Left ventricle myocardium inferior (tissue), 1 donor: Measurements from ENCODE around the gene DNAAF2. TPM values are rescaled to one million over a fixed set of nuclear protein-coding genes. Genes with fewer than 3 reads are reported as not detected.
A peak's percentile ranks its signal among the peaks of the same experiment; 100 is the strongest.

Experiments used
- DNase-seq: peaks from one replicate; pipeline ENCODE4 v3.0.0-alpha.2; 2020
- H3K27ac ChIP-seq: fragments of 200-600 bp; replicated peaks from 2 replicates; pipeline ENCODE4 v1.8.0; 2021
- H3K27me3 ChIP-seq: fragments of 200-600 bp; 2 replicates; pipeline ENCODE4 v1.8.0; 2021; ENCODE audit warnings: low read depth
- H3K36me3 ChIP-seq: fragments of 200-600 bp; 2 replicates; pipeline ENCODE4 v1.8.0; 2021
- H3K4me1 ChIP-seq: fragments of 200-600 bp; 2 replicates; pipeline ENCODE4 v1.8.0; 2021
- H3K4me3 ChIP-seq: fragments of 200-600 bp; 2 replicates; pipeline ENCODE4 v1.8.0; 2021; ENCODE audit warnings: mild to moderate bottlenecking, moderate library complexity
- H3K9me3 ChIP-seq: fragments of 200-600 bp; replicated peaks from 2 replicates; pipeline ENCODE4 v1.8.0; 2021
- intact Hi-C: fragments of 100-400 bp; cut with micrococcal nuclease; formaldehyde crosslinking; loops from one replicate; pipeline ENCODE4 v1.11.0; 2022
- total RNA-seq: library from RNA; stranded (reverse); fragmentation: NEBNext Ultra II Directional; extraction: Animal tissue kit (Norgen Biotek cat#: 25700); gene quantifications from one replicate; pipeline ENCODE4 v1.2.1, GENCODE V29; 2021
- TF ChIP-seq, protein P1 (sequence below): fragments of 200-600 bp; IDR thresholded peaks from 2 replicates; pipeline ENCODE4 v1.8.0; 2021; ENCODE audit warnings: antibody characterized with exemption, mild to moderate bottlenecking, borderline replicate concordance
- donor health status: DM: no; HTN: yes; CAD: no; lungs with severe emphysema.

DNAAF2 gene
- total RNA-seq, 1 donor from 2014 or later, result 6.2 TPM

GRCh38 chr14:49623941-49624839 is 10.9 kb downstream of the DNAAF2 start:
- Histone ChIP-seq H3K4me1 (peaks cover 49% of the 10 kb centered on the region), H3K27ac (no peak overlapping the region), H3K4me3 (no peak overlapping the region), H3K9me3 (no peaks in the 10 kb centered on the region), H3K27me3 (no peaks in the 10 kb centered on the region), H3K36me3 (peaks cover 23% of the 10 kb centered on the region)
- intact Hi-C loops, result no loop called here
- DNase-seq, result no peak
- TF ChIP-seq, protein P1, sequence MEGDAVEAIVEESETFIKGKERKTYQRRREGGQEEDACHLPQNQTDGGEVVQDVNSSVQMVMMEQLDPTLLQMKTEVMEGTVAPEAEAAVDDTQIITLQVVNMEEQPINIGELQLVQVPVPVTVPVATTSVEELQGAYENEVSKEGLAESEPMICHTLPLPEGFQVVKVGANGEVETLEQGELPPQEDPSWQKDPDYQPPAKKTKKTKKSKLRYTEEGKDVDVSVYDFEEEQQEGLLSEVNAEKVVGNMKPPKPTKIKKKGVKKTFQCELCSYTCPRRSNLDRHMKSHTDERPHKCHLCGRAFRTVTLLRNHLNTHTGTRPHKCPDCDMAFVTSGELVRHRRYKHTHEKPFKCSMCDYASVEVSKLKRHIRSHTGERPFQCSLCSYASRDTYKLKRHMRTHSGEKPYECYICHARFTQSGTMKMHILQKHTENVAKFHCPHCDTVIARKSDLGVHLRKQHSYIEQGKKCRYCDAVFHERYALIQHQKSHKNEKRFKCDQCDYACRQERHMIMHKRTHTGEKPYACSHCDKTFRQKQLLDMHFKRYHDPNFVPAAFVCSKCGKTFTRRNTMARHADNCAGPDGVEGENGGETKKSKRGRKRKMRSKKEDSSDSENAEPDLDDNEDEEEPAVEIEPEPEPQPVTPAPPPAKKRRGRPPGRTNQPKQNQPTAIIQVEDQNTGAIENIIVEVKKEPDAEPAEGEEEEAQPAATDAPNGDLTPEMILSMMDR, result no peak

- no peaks in the 10 kb centered on the region for H3K27me3 ChIP-seq
- H3K36me3 ChIP-seq, result peaks cover 31% of the 10 kb centered on the region
- no peak overlapping the region for H3K27ac ChIP-seq
These were observed 11.7 kb downstream of the DNAAF2 start for GRCh38 chr14:49623387-49623786.

DNA sequence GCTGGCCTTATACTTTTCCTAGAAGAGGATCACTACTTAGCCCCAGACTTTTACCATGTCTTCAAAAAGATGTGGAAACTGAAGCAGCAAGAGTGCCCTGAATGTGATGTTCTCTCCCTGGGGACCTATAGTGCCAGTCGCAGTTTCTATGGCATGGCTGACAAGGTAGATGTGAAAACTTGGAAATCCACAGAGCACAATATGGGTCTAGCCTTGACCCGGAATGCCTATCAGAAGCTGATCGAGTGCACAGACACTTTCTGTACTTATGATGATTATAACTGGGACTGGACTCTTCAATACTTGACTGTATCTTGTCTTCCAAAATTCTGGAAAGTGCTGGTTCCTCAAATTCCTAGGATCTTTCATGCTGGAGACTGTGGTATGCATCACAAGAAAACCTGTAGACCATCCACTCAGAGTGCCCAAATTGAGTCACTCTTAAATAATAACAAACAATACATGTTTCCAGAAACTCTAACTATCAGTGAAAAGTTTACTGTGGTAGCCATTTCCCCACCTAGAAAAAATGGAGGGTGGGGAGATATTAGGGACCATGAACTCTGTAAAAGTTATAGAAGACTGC is 12.9 kb downstream of the DNAAF2 start:
- Histone ChIP-seq H3K4me3 (peak overlapping the region; percentile 84), H3K4me1 (peaks cover 60% of the 10 kb centered on the region), H3K27me3 (no peaks in the 10 kb centered on the region), H3K36me3 (peaks cover 34% of the 10 kb centered on the region), H3K27ac (no peak overlapping the region), H3K9me3 (no peaks in the 10 kb centered on the region)
- DNase-seq, result no peak
- TF ChIP-seq, protein P1, result no peak
- intact Hi-C loops, result no loop called here

More at GRCh38 chr14:49623387-49623786, 11.7 kb downstream of the DNAAF2 start:
- DNase-seq, result no peak
- no peak overlapping the region for H3K4me3 ChIP-seq
- intact Hi-C loops, result no loop called here
- H3K4me1 ChIP-seq, result peaks cover 57% of the 10 kb centered on the region
- TF ChIP-seq, protein P1, result no peak
- no peaks in the 10 kb centered on the region for H3K9me3 ChIP-seq

- intact Hi-C loops, result loop anchor here (2.0 kb wide), 1 partner anchor 34 kb away; the partner anchor contains the start of gene RPS29
- Histone ChIP-seq H3K4me1 (peaks cover 60% of the 10 kb centered on the region), H3K27me3 (no peaks in the 10 kb centered on the region), H3K9me3 (no peaks in the 10 kb centered on the region), H3K36me3 (peaks cover 26% of the 10 kb centered on the region), H3K4me3 (peak overlapping the region; percentile 84), H3K27ac (peak overlapping the region; percentile 95)
- TF ChIP-seq, protein P1, result no peak
- DNase-seq, result peak; percentile 71
These were observed 13.7 kb downstream of the DNAAF2 start for GRCh38 chr14:49621114-49621881.
